IMR-90 (cell line): ENCODE results near the gene LRCOL1. TPM values are rescaled to one million over a fixed set of nuclear protein-coding genes. Genes with fewer than 3 reads are reported as not detected.

Source experiments
- ATAC-seq: fragments of 200-7000 bp; cut with Tn5 transposase; 2 replicates; pipeline ENCODE4 v1.9.1; 2020; ENCODE audit warnings: low read depth, mild to moderate bottlenecking, moderate library complexity
- BruUV-seq: library from RNA; stranded (reverse); fragments of 400-500 nt; replicated peaks from 2 replicates; lab custom pipeline; 2021; lab: Mats Ljungman, UMichigan
- CTCF ChIA-PET: fragments of 300-600 bp; formaldehyde crosslinking; extraction: SDS; loops from one replicate; lab custom pipeline; 2021; ENCODE audit warnings: antibody characterized with exemption; lab: Yijun Ruan, JAX
- POLR2A ChIA-PET: fragments of 300-600 bp; sonication (Branson Sonifier 250); formaldehyde crosslinking; loops from one replicate; lab custom pipeline; 2022; ENCODE audit warnings: antibody characterized with exemption; ENCODE audit not compliant: unreplicated experiment; lab: Charles Lee
- DNase-seq: peaks from one replicate; pipeline ENCODE4 v3.0.0; 2013
- H2AFZ ChIP-seq: replicated peaks from 2 replicates; pipeline ENCODE3; 2013; ENCODE audit warnings: low read length, mild to moderate bottlenecking; ENCODE audit not compliant: poor library complexity
- H2AK5ac ChIP-seq: 2 replicates; pipeline ENCODE4 v1.6.1; 2013; ENCODE audit warnings: low read depth, low read length, inconsistent platforms
- H2AK9ac ChIP-seq: replicated peaks from 2 replicates; pipeline ENCODE3; 2013; ENCODE audit warnings: mild to moderate bottlenecking, low read depth, low read length, moderate library complexity; ENCODE audit not compliant: poor library complexity
- H2BK120ac ChIP-seq: 2 replicates; pipeline ENCODE4 v1.6.1; 2013; ENCODE audit warnings: low read depth, low read length, inconsistent platforms
- H2BK15ac ChIP-seq: 3 replicates; pipeline ENCODE4 v1.6.1; 2013; ENCODE audit warnings: low read depth, low read length, inconsistent platforms
- H2BK20ac ChIP-seq: 2 replicates; pipeline ENCODE4 v1.6.1; 2013; ENCODE audit warnings: low read depth, mild to moderate bottlenecking, inconsistent platforms, low read length, moderate library complexity
- H2BK5ac ChIP-seq: 2 replicates; pipeline ENCODE4 v1.6.1; 2013; ENCODE audit warnings: mild to moderate bottlenecking, low read depth, low read length, inconsistent platforms; ENCODE audit not compliant: poor library complexity, severe bottlenecking
- H3K14ac ChIP-seq: replicated peaks from 2 replicates; pipeline ENCODE4 v1.6.1; 2013; ENCODE audit warnings: low read depth, low read length, inconsistent platforms
- H3K18ac ChIP-seq: 2 replicates; pipeline ENCODE4 v1.6.1; 2013; ENCODE audit warnings: low read depth, low read length, control low read depth
- H3K23ac ChIP-seq: 2 replicates; pipeline ENCODE4 v1.6.1; 2013; ENCODE audit warnings: low read depth, low read length, inconsistent platforms
- H3K27ac ChIP-seq: 2 replicates; pipeline ENCODE4 v1.5.1; 2013; ENCODE audit warnings: mild to moderate bottlenecking, control low read depth, low read length; ENCODE audit not compliant: insufficient read depth
- H3K27me3 ChIP-seq: 2 replicates; pipeline ENCODE4 v1.6.1; 2013; ENCODE audit warnings: low read length; ENCODE audit not compliant: control insufficient read depth, insufficient read depth
- H3K36me3 ChIP-seq: 2 replicates; pipeline ENCODE4 v1.6.1; 2013; ENCODE audit warnings: low read length, mixed read lengths; ENCODE audit not compliant: control insufficient read depth, insufficient read depth
- H3K4ac ChIP-seq: 2 replicates; pipeline ENCODE4 v1.6.1; 2013; ENCODE audit warnings: low read depth, low read length, inconsistent platforms
- H3K4me1 ChIP-seq: 2 replicates; pipeline ENCODE4 v1.6.1; 2013; ENCODE audit warnings: low read length, mixed read lengths; ENCODE audit not compliant: control insufficient read depth, insufficient read depth
- H3K4me2 ChIP-seq: 2 replicates; pipeline ENCODE4 v1.6.1; 2013; ENCODE audit warnings: low read depth, mild to moderate bottlenecking, control low read depth, low read length, moderate library complexity
- H3K4me3 ChIP-seq: 2 replicates; pipeline ENCODE4 v1.5.1; 2013; ENCODE audit warnings: low read depth, mild to moderate bottlenecking, control low read depth, low read length, moderate library complexity; ENCODE audit not compliant: insufficient read depth
- H3K56ac ChIP-seq: 2 replicates; pipeline ENCODE4 v1.6.1; 2013; ENCODE audit warnings: low read length, inconsistent platforms; ENCODE audit not compliant: insufficient read depth; ENCODE audit errors: extremely low read depth
- H3K79me1 ChIP-seq, 2 experiments: 2 replicates each; pipeline ENCODE4 v1.6.1; 2013; ENCODE audit warnings: low read length in 2 of 2, inconsistent platforms in 1 of 2, low read depth in 1 of 2
- H3K9ac ChIP-seq: 2 replicates; pipeline ENCODE4 v1.6.1; 2013; ENCODE audit warnings: low read depth, low read length, control low read depth
- H3K9me1 ChIP-seq: 2 replicates; pipeline ENCODE4 v1.6.1; 2013; ENCODE audit warnings: low read length, inconsistent platforms; ENCODE audit not compliant: insufficient read depth
- H3K9me3 ChIP-seq: 2 replicates; pipeline ENCODE4 v1.6.1; 2013; ENCODE audit warnings: low read length; ENCODE audit not compliant: control insufficient read depth, insufficient read depth
- H4K20me1 ChIP-seq: 2 replicates; pipeline ENCODE4 v1.6.1; 2013; ENCODE audit warnings: low read length, inconsistent platforms; ENCODE audit not compliant: insufficient read depth
- H4K5ac ChIP-seq: 2 replicates; pipeline ENCODE4 v1.6.1; 2013; ENCODE audit warnings: mild to moderate bottlenecking, low read depth, low read length, control low read depth
- H4K8ac ChIP-seq, 2 experiments: 2 replicates each; pipeline ENCODE4 v1.6.1; 2013; ENCODE audit warnings: low read depth in 2 of 2, low read length in 2 of 2, control low read depth in 1 of 2, inconsistent platforms in 1 of 2
- H4K91ac ChIP-seq: 2 replicates; pipeline ENCODE4 v1.6.1; 2013; ENCODE audit warnings: low read depth, low read length, inconsistent platforms; ENCODE audit not compliant: insufficient read depth
- BHLHE40 ChIP-seq: fragments of 150-350 bp; IDR thresholded peaks from 2 replicates; pipeline ENCODE4 v1.6.1; 2016; ENCODE audit warnings: mild to moderate bottlenecking, low read depth, low read length
- CTCF ChIP-seq: conservative IDR thresholded peaks from 2 replicates; pipeline ENCODE4 v1.5.1; 2012; ENCODE audit warnings: mild to moderate bottlenecking, low read depth, low read length, improper control_type of control experiment
- FOS ChIP-seq: fragments of 150-350 bp; IDR thresholded peaks from 2 replicates; pipeline ENCODE4 v1.6.1; 2016; ENCODE audit warnings: low read depth, low read length
- MAFK ChIP-seq: IDR thresholded peaks from 2 replicates; pipeline ENCODE4 v1.6.1; 2012; ENCODE audit warnings: low read depth, low read length, improper control_type of control experiment
- MAZ ChIP-seq: IDR thresholded peaks from 2 replicates; pipeline ENCODE4 v1.6.1; 2012; ENCODE audit warnings: low read depth, mild to moderate bottlenecking, low read length, improper control_type of control experiment, moderate library complexity, borderline replicate concordance
- NFE2L2 ChIP-seq: fragments of 150-350 bp; IDR thresholded peaks from 2 replicates; pipeline ENCODE4 v1.6.1; 2016; ENCODE audit warnings: low read depth, mild to moderate bottlenecking, low read length
- POLR2A ChIP-seq: IDR thresholded peaks from 2 replicates; pipeline ENCODE4 v1.6.1; 2012; ENCODE audit warnings: mild to moderate bottlenecking, low read depth, low read length
- USF2 ChIP-seq: fragments of 150-350 bp; IDR thresholded peaks from 2 replicates; pipeline ENCODE4 v1.6.1; 2017; ENCODE audit warnings: mild to moderate bottlenecking, antibody characterized with exemption, low read length, low read depth
- WGBS, 2 experiments: methylation state at CpG; one replicate each; pipeline versions ENCODE4 v1.1.5 to v1.1.7; 2013; ENCODE audit warnings: missing lambda C conversion rate in 2 of 2; ENCODE audit not compliant: insufficient read length in 1 of 2; ENCODE audit errors: extremely low coverage in 2 of 2; 5-methylcytosine and 5-hydroxymethylcytosine counted together
- dilution Hi-C: fragments of 300-500 bp; cut with HindIII; formaldehyde crosslinking; loops from one replicate; pipeline ENCODE4 v1.14.3; 2018; ENCODE audit warnings: low sequenced_read_pairs; ENCODE audit not compliant: unreplicated experiment
- in situ Hi-C: fragments of 300-500 bp; cut with MboI; formaldehyde crosslinking; loops from 3 replicates; pipeline ENCODE4 v1.14.3; 2019; ENCODE audit warnings: low sequenced_read_pairs, inconsistent platforms, mixed read lengths
- intact Hi-C: fragments of 100-400 bp; cut with micrococcal nuclease; formaldehyde crosslinking; loops from 2 replicates; pipeline ENCODE4 v1.10.0; 2022
- polyA plus RNA-seq, 3 experiments: library from polyadenylated mRNA; depleted of rRNA; stranded (reverse); fragments of >200 nt; gene quantifications; 2 replicates each; pipeline ENCODE4 v1.2.3, GENCODE V29; 2012; ENCODE audit warnings: low replicate concordance in 1 of 3
- total RNA-seq: library from RNA; depleted of rRNA; stranded (reverse); fragments of >200 nt; gene quantifications from 2 replicates; pipeline ENCODE4 v1.2.3, GENCODE V29; 2012

LRCOL1 gene
- total and polyA plus RNA-seq, 2 of the 4 experiments (the other 2 are of a cell fraction), result 1.0 TPM; not detected in 1

DNA sequence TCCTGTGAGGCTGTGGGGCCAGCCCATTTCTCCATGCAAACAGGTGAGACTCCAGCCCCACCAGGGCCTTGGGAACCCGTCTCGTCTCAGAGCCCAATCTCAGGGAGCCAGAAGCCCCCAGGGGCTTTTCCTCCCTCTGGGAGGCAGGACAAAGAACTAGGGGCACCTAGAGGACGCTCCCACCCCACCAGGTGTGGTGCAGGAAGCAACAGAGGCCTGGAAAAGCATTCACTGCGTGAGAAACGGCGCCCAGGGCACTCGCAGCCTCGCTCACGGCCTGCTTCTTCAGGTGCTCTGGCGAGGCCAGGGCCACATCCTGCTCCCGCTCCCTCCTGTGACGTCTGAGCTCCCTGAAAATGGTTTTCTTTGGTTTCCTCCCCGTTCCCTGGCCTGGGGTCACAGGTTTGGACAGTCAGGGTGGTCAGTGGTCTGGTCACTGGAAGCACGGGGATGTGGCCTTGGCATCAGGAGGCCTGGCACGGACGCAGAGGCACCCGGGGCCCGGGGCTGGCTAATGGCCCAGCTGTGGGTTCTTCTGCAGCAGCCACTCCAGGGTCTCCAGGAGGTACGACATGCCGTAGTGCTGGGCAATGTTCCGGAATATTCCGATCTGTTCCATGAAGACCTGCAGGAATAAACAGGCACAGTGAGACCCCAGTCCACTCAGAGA lies 13.9 kb upstream of the LRCOL1 start:
- dilution Hi-C loops (no loop called here), intact Hi-C loops (no loop called here), in situ Hi-C loops (no loop called here)
- Histone ChIP-seq H3K4me3 (no peak overlapping the region), H3K4me1 (peaks cover 12% of the 10 kb centered on the region), H2BK20ac (no peak overlapping the region), H4K8ac (no peak overlapping the region), H3K14ac (no peak overlapping the region), H2AK9ac (peak overlapping the region; percentile 55), H3K27ac (no peak overlapping the region), H3K23ac (no peak overlapping the region), H2BK5ac (no peak overlapping the region), H3K9me1 (peaks cover 7% of the 10 kb centered on the region; the same call in 1 of the 2 replicates), H2BK15ac (no peak overlapping the region), H2AK5ac (no peak overlapping the region), H3K9ac (no peak overlapping the region), H4K5ac (no peak overlapping the region), H3K4ac (no peak overlapping the region), H3K79me1 (no peaks in the 10 kb centered on the region; a peak in 1 of 4 replicates), H2AFZ (no peak overlapping the region), H3K36me3 (peaks cover 9% of the 10 kb centered on the region), H4K91ac (no peak overlapping the region), H3K27me3 (peaks cover 6% of the 10 kb centered on the region; the same call in 1 of the 2 replicates), H4K20me1 (no peaks in the 10 kb centered on the region; the same call in 1 of the 2 replicates), H3K9me3 (no peaks in the 10 kb centered on the region), H3K4me2 (no peak overlapping the region), H3K56ac (no peak overlapping the region), H2BK120ac (no peak overlapping the region), H3K18ac (no peak overlapping the region)
- ATAC-seq (no peak), DNase-seq (no peak)
- 87% methylated on average over 10 of the region's 22 CpGs; no CpG with 5 or more reads in 1 of the 2 experiments for WGBS, 2 experiments
- CTCF ChIA-PET, result no interaction called here
- no TSS peak for BruUV-seq
- TF ChIP-seq NFE2L2 (no peak), MAZ (no peak), USF2 (no peak), CTCF (no peak), FOS (no peak), BHLHE40 (no peak), MAFK (no peak), POLR2A (no peak)
- POLR2A ChIA-PET, result no interaction called here
